ENCODE data around the gene SNAI3.

Gene SNAI3

GRCh38 chr16:88640498-88641247 is 45.6 kb downstream of the SNAI3 start:
- no peak overlapping the region for H3K9ac ChIP-seq (ENCODE audit: low read length)
- no peak overlapping the region for H3K4me3 ChIP-seq (ENCODE audit: low read length)
- H3K36me3 ChIP-seq (ENCODE audit: control insufficient read depth, insufficient read depth, low read length): no peaks in the 10 kb centered on the region
- H3K27ac ChIP-seq (ENCODE audit: low read depth, low read length): no peak overlapping the region
- H3K4me1 ChIP-seq (ENCODE audit: control insufficient read depth, insufficient read depth, low read length): no peaks in the 10 kb centered on the region
- peaks cover 32% of the 10 kb centered on the region for H3K27me3 ChIP-seq (ENCODE audit: control insufficient read depth, insufficient read depth, low read length)

- H3K36me3 ChIP-seq (ENCODE audit: control insufficient read depth, insufficient read depth, low read length): no peaks in the 10 kb centered on the region
- H3K9ac ChIP-seq (ENCODE audit: low read length): no peak overlapping the region
- no peak overlapping the region for H3K4me3 ChIP-seq (ENCODE audit: low read length)
- H3K27me3 ChIP-seq (ENCODE audit: control insufficient read depth, insufficient read depth, low read length): peaks cover 35% of the 10 kb centered on the region
- H3K4me1 ChIP-seq (ENCODE audit: control insufficient read depth, insufficient read depth, low read length): no peaks in the 10 kb centered on the region
- no peak overlapping the region for H3K27ac ChIP-seq (ENCODE audit: low read depth, low read length)
Measured at GRCh38 chr16:88640039-88640495, 46.2 kb downstream of the SNAI3 start.

- no peaks in the 10 kb centered on the region for H3K36me3 ChIP-seq (ENCODE audit: control insufficient read depth, insufficient read depth, low read length)
- no peaks in the 10 kb centered on the region for H3K4me1 ChIP-seq (ENCODE audit: control insufficient read depth, insufficient read depth, low read length)
- peaks cover 40% of the 10 kb centered on the region for H3K27me3 ChIP-seq (ENCODE audit: control insufficient read depth, insufficient read depth, low read length)
- no peak overlapping the region for H3K27ac ChIP-seq (ENCODE audit: low read depth, low read length)
- H3K9ac ChIP-seq (ENCODE audit: low read length): no peak overlapping the region
- H3K4me3 ChIP-seq (ENCODE audit: low read length): no peak overlapping the region
Measured at GRCh38 chr16:88639231-88640038, 46.9 kb downstream of the SNAI3 start.

GRCh38 chr16:88638323-88639230 is 47.7 kb downstream of the SNAI3 start, which contains the start of gene IL17C:
Gene IL17C, plus strand, starts transcription at chr16:88638572. Its CDS starts 70 bp downstream, at chr16:88638642.
- no peak within 1 kb of the TSS for H3K4me3 ChIP-seq (ENCODE audit: low read length)
- H3K9ac ChIP-seq (ENCODE audit: low read length): no peak within 1 kb of the TSS
- peaks cover 42% of the 10 kb centered on the region for H3K27me3 ChIP-seq (ENCODE audit: control insufficient read depth, insufficient read depth, low read length)
- H3K36me3 ChIP-seq (ENCODE audit: control insufficient read depth, insufficient read depth, low read length): no peaks in the 10 kb centered on the region
- no peak within 1 kb of the TSS for H3K27ac ChIP-seq (ENCODE audit: low read depth, low read length)
- H3K4me1 ChIP-seq (ENCODE audit: control insufficient read depth, insufficient read depth, low read length): no peaks in the 10 kb centered on the region

GRCh38 chr16:88636488-88637265 is 49.6 kb downstream of the SNAI3 start:
- no peak overlapping the region for H3K9ac ChIP-seq (ENCODE audit: low read length)
- no peak overlapping the region for H3K27ac ChIP-seq (ENCODE audit: low read depth, low read length)
- H3K4me3 ChIP-seq (ENCODE audit: low read length): no peak overlapping the region
- H3K36me3 ChIP-seq (ENCODE audit: control insufficient read depth, insufficient read depth, low read length): no peaks in the 10 kb centered on the region
- no peaks in the 10 kb centered on the region for H3K4me1 ChIP-seq (ENCODE audit: control insufficient read depth, insufficient read depth, low read length)
- H3K27me3 ChIP-seq (ENCODE audit: control insufficient read depth, insufficient read depth, low read length): peaks cover 41% of the 10 kb centered on the region

GRCh38 chr16:88635671-88636319 is 50.5 kb downstream of the SNAI3 start:
- no peak overlapping the region for H3K9ac ChIP-seq (ENCODE audit: low read length)
- H3K27ac ChIP-seq (ENCODE audit: low read depth, low read length): no peak overlapping the region
- H3K4me1 ChIP-seq (ENCODE audit: control insufficient read depth, insufficient read depth, low read length): no peaks in the 10 kb centered on the region
- peaks cover 6% of the 10 kb centered on the region for H3K36me3 ChIP-seq (ENCODE audit: control insufficient read depth, insufficient read depth, low read length)
- H3K4me3 ChIP-seq (ENCODE audit: low read length): no peak overlapping the region
- H3K27me3 ChIP-seq (ENCODE audit: control insufficient read depth, insufficient read depth, low read length): peaks cover 41% of the 10 kb centered on the region

GRCh38 chr16:88634994-88635670 is 51.2 kb downstream of the SNAI3 start:
- Histone ChIP-seq H3K27ac (ENCODE audit: low read depth, low read length) (no peak overlapping the region), H3K9ac (ENCODE audit: low read length) (no peak overlapping the region), H3K4me1 (ENCODE audit: control insufficient read depth, insufficient read depth, low read length) (no peaks in the 10 kb centered on the region), H3K4me3 (ENCODE audit: low read length) (peak overlapping the region; percentile 48), H3K36me3 (ENCODE audit: control insufficient read depth, insufficient read depth, low read length) (peaks cover 7% of the 10 kb centered on the region), H3K27me3 (ENCODE audit: control insufficient read depth, insufficient read depth, low read length) (peaks cover 36% of the 10 kb centered on the region)

GRCh38 chr16:88634141-88634993 is 51.9 kb downstream of the SNAI3 start:
- H3K4me3 ChIP-seq (ENCODE audit: low read length): peak overlapping the region; percentile 48

GRCh38 chr16:88633684-88634140 is 52.6 kb downstream of the SNAI3 start:
- Histone ChIP-seq H3K36me3 (ENCODE audit: control insufficient read depth, insufficient read depth, low read length) (peaks cover 7% of the 10 kb centered on the region), H3K4me1 (ENCODE audit: control insufficient read depth, insufficient read depth, low read length) (no peaks in the 10 kb centered on the region), H3K27me3 (ENCODE audit: control insufficient read depth, insufficient read depth, low read length) (peaks cover 21% of the 10 kb centered on the region), H3K4me3 (ENCODE audit: low read length) (peak overlapping the region; percentile 21), H3K27ac (ENCODE audit: low read depth, low read length) (no peak overlapping the region), H3K9ac (ENCODE audit: low read length) (no peak overlapping the region)

More at GRCh38 chr16:88634141-88634993, 51.9 kb downstream of the SNAI3 start:
- no peaks in the 10 kb centered on the region for H3K4me1 ChIP-seq (ENCODE audit: control insufficient read depth, insufficient read depth, low read length)
- H3K36me3 ChIP-seq (ENCODE audit: control insufficient read depth, insufficient read depth, low read length): peaks cover 7% of the 10 kb centered on the region
- H3K9ac ChIP-seq (ENCODE audit: low read length): no peak overlapping the region
- H3K27me3 ChIP-seq (ENCODE audit: control insufficient read depth, insufficient read depth, low read length): peaks cover 28% of the 10 kb centered on the region
- H3K27ac ChIP-seq (ENCODE audit: low read depth, low read length): no peak overlapping the region

GRCh38 chr16:88632587-88632930 is 53.7 kb downstream of the SNAI3 start:
- Histone ChIP-seq H3K27ac (ENCODE audit: low read depth, low read length) (no peak overlapping the region), H3K4me3 (ENCODE audit: low read length) (no peak overlapping the region), H3K4me1 (ENCODE audit: control insufficient read depth, insufficient read depth, low read length) (no peaks in the 10 kb centered on the region), H3K36me3 (ENCODE audit: control insufficient read depth, insufficient read depth, low read length) (peaks cover 7% of the 10 kb centered on the region), H3K27me3 (ENCODE audit: control insufficient read depth, insufficient read depth, low read length) (peaks cover 15% of the 10 kb centered on the region), H3K9ac (ENCODE audit: low read length) (no peak overlapping the region)
